Mesothelial cell of epicardium (in vitro differentiated cells): ENCODE data around the gene ATP4B. TPM values are rescaled to one million over a fixed set of nuclear protein-coding genes. Genes with fewer than 3 reads are reported as not detected.

Experiments used
- DNase-seq, 2 experiments: peaks; one replicate each; pipeline ENCODE4 v3.0.0; 2021; ENCODE audit warnings: low spot score in 2 of 2; ENCODE audit not compliant: unreplicated experiment in 2 of 2
- H3K27ac Mint-ChIP-seq: 2 replicates; pipeline ENCODE4 v1.8.0; 2021; ENCODE audit warnings: mixed read lengths
- H3K27me3 Mint-ChIP-seq: 2 replicates; pipeline ENCODE4 v1.8.0; 2021; ENCODE audit warnings: low read depth, mixed read lengths
- H3K36me3 Mint-ChIP-seq: 2 replicates; pipeline ENCODE4 v1.8.0; 2021; ENCODE audit warnings: mixed read lengths
- H3K4me1 Mint-ChIP-seq: 2 replicates; pipeline ENCODE4 v1.8.0; 2021; ENCODE audit warnings: mixed read lengths
- H3K4me3 Mint-ChIP-seq: 2 replicates; pipeline ENCODE4 v1.8.0; 2021; ENCODE audit warnings: mild to moderate bottlenecking, moderate library complexity, mixed read lengths
- H3K9me3 Mint-ChIP-seq: 2 replicates; pipeline ENCODE4 v1.8.0; 2021; ENCODE audit warnings: mixed read lengths
- total RNA-seq: library from RNA; stranded (reverse); gene quantifications from 3 replicates; pipeline ENCODE4 v1.2.1, GENCODE V29; 2021
- TF ChIP-seq, protein P1 (sequence below): fragments of 200-600 bp; sonication (generic); IDR thresholded peaks from one replicate; pipeline ENCODE4 v1.5.0; 2021; ENCODE audit warnings: antibody characterized with exemption; ENCODE audit not compliant: unreplicated experiment

The ATP4B gene
- total RNA-seq, 1 donor from 2014 or later = not detected

GRCh38 chr13:113634279-113635047, 23.5 kb downstream of the ATP4B start:
- Mint-ChIP-seq H3K36me3 (peaks cover 57% of the 10 kb centered on the region), H3K4me1 (no peaks in the 10 kb centered on the region), H3K4me3 (no peak overlapping the region), H3K27me3 (no peaks in the 10 kb centered on the region), H3K27ac (no peak overlapping the region), H3K9me3 (no peaks in the 10 kb centered on the region)
- no peak for DNase-seq
- TF ChIP-seq, protein P1, sequence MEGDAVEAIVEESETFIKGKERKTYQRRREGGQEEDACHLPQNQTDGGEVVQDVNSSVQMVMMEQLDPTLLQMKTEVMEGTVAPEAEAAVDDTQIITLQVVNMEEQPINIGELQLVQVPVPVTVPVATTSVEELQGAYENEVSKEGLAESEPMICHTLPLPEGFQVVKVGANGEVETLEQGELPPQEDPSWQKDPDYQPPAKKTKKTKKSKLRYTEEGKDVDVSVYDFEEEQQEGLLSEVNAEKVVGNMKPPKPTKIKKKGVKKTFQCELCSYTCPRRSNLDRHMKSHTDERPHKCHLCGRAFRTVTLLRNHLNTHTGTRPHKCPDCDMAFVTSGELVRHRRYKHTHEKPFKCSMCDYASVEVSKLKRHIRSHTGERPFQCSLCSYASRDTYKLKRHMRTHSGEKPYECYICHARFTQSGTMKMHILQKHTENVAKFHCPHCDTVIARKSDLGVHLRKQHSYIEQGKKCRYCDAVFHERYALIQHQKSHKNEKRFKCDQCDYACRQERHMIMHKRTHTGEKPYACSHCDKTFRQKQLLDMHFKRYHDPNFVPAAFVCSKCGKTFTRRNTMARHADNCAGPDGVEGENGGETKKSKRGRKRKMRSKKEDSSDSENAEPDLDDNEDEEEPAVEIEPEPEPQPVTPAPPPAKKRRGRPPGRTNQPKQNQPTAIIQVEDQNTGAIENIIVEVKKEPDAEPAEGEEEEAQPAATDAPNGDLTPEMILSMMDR = no peak

GRCh38 chr13:113633485-113633873, 24.5 kb downstream of the ATP4B start:
- no peaks in the 10 kb centered on the region for H3K4me1 Mint-ChIP-seq
- no peaks in the 10 kb centered on the region for H3K9me3 Mint-ChIP-seq
- H3K4me3 Mint-ChIP-seq = no peak overlapping the region
- no peaks in the 10 kb centered on the region for H3K27me3 Mint-ChIP-seq
- H3K36me3 Mint-ChIP-seq = peaks cover 54% of the 10 kb centered on the region
- no peak for DNase-seq
- H3K27ac Mint-ChIP-seq = no peak overlapping the region
- TF ChIP-seq, protein P1 = no peak

DNA sequence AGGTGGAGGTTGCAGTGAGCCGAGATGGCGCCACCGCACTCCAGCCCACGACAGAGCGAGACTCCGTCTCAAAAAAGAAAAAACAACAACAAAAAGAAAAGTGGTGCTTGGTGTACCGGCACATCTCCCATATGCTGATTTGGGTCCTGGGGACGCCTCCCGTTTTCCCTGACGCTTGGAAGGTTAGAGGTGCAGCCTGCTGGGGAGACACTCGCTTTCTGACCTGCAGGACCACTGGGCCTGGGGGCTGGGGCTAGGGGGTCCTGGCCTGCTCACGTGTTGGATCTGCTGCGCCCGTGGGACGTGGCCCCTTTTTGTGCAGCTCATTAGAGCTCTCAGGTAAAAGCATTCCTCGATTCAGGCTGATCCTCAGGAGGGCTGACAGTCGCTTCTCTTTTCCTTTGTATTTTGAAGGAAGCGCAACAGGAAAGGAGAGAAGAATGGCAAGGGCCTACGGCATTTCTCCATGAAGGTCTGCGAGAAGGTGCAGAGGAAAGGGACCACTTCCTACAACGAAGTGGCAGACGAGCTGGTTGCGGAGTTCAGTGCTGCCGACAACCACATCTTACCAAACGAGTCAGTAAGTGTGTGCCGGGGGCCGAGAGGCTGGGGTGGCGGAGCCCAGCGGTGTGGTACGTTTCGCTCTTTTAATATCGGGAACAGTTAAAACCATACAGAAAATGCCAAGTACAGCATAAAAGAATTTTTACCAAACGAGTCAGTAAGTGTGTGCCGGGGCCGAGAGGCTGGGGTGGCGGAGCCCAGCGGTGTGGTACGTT, 25.1 kb downstream of the ATP4B start:
- no peak for DNase-seq
- Mint-ChIP-seq H3K27me3 (no peaks in the 10 kb centered on the region), H3K27ac (no peak overlapping the region), H3K4me3 (no peak overlapping the region), H3K9me3 (no peaks in the 10 kb centered on the region), H3K4me1 (no peaks in the 10 kb centered on the region), H3K36me3 (peaks cover 53% of the 10 kb centered on the region)
- TF ChIP-seq, protein P1 = no peak

GRCh38 chr13:113631341-113632095, 26.5 kb downstream of the ATP4B start:
- no peak for DNase-seq
- H3K27me3 Mint-ChIP-seq = no peaks in the 10 kb centered on the region
- H3K4me1 Mint-ChIP-seq = peaks cover 5% of the 10 kb centered on the region
- no peaks in the 10 kb centered on the region for H3K9me3 Mint-ChIP-seq
- H3K27ac Mint-ChIP-seq = no peak overlapping the region
- no peak overlapping the region for H3K4me3 Mint-ChIP-seq
- TF ChIP-seq, protein P1 = no peak
- H3K36me3 Mint-ChIP-seq = peaks cover 51% of the 10 kb centered on the region

- no peak overlapping the region for H3K27ac Mint-ChIP-seq
- H3K4me1 Mint-ChIP-seq = peaks cover 11% of the 10 kb centered on the region
- no peak overlapping the region for H3K4me3 Mint-ChIP-seq
- TF ChIP-seq, protein P1 = no peak
- peaks cover 48% of the 10 kb centered on the region for H3K36me3 Mint-ChIP-seq
- DNase-seq = no peak
- H3K9me3 Mint-ChIP-seq = no peaks in the 10 kb centered on the region
- H3K27me3 Mint-ChIP-seq = no peaks in the 10 kb centered on the region
These were observed 27.2 kb downstream of the ATP4B start for GRCh38 chr13:113630804-113631203.
